22Rv1 (cell line): ENCODE data around the gene TP73.

Source experiments
- CTCF ChIP-seq: fragments of 450-650 bp; IDR thresholded peaks from 2 replicates; pipeline ENCODE4 v1.5.1; 2017; ENCODE audit warnings: mild to moderate bottlenecking
- ZFX ChIP-seq: fragments of 450-650 bp; IDR thresholded peaks from 2 replicates; pipeline ENCODE4 v1.6.1; 2017; ENCODE audit warnings: antibody characterized with exemption, borderline replicate concordance

GRCh38 chr1:3702990-3703728 lies 50.8 kb downstream of the TP73 start:
- no peak for TF ChIP-seq CTCF
- no peak for TF ChIP-seq ZFX
